Stimulated activated CD8-positive, alpha-beta memory T cell treated with anti-CD3 and anti-CD28 coated beads, Interleukin-4, amount 100 ng/mL, for 4 hours (primary cell): ENCODE results near the gene GP1BB.
A peak's percentile ranks its signal among the peaks of the same experiment; 100 is the strongest.

ENCODE experiments used
- DNase-seq, 2 donors: peaks; one replicate each; pipeline ENCODE4 v3.0.0-alpha.2; 2020; ENCODE audit warnings: low read depth in 2 of 2, low spot score in 1 of 2

The GP1BB gene

GRCh38 chr22:19765477-19766239, 42.3 kb downstream of the GP1BB start:
- DNase-seq: no peak

GRCh38 chr22:19766240-19766510, 42.8 kb downstream of the GP1BB start:
- no peak for DNase-seq

GRCh38 chr22:19766511-19767426, 43.4 kb downstream of the GP1BB start:
- peak in 1 of 2 donors; percentile 12 for DNase-seq

GRCh38 chr22:19767427-19768341, 44.3 kb downstream of the GP1BB start:
- DNase-seq: no peak

- DNase-seq: no peak
Measured at GRCh38 chr22:19769393-19769715, 46.0 kb downstream of the GP1BB start.

GRCh38 chr22:19770349-19771220, 47.2 kb downstream of the GP1BB start:
- DNase-seq: no peak

- DNase-seq: no peak
Measured at GRCh38 chr22:19772422-19772672, 49.0 kb downstream of the GP1BB start.

- no peak for DNase-seq
Measured at GRCh38 chr22:19772673-19773469, 49.5 kb downstream of the GP1BB start.

- no peak for DNase-seq
Measured at GRCh38 chr22:19773470-19774040, 50.2 kb downstream of the GP1BB start.
